ENCODE measurements around the gene LEMD3.

The LEMD3 gene

GRCh38 chr12:65294641-65295262, 125.4 kb downstream of the LEMD3 start:
- ChIA-PET CTCF (no interaction called here), POLR2A (no interaction called here)
- no peak for TF ChIP-seq SP1 (IDR thresholded peaks at IDR 0.05)
- no peak for TF ChIP-seq PKNOX1 (IDR thresholded peaks at IDR 0.05)
- TF ChIP-seq TARDBP (IDR thresholded peaks at IDR 0.05), result no peak
- no peak for TF ChIP-seq ARNT (IDR thresholded peaks at IDR 0.05)
- TF ChIP-seq FOXK2 (IDR thresholded peaks at IDR 0.05), result no peak
- TF ChIP-seq SUZ12 (IDR thresholded peaks at IDR 0.05), result no peak

GRCh38 chr12:65296508-65297265, 127.3 kb downstream of the LEMD3 start:
- ChIA-PET CTCF (no interaction called here), POLR2A (no interaction called here)
- no peak for TF ChIP-seq SP1 (IDR thresholded peaks at IDR 0.05)
- TF ChIP-seq SUZ12 (IDR thresholded peaks at IDR 0.05), result no peak
- TF ChIP-seq FOXA1 (IDR thresholded peaks at IDR 0.05), result no peak
- no peak for TF ChIP-seq CTBP1 (IDR thresholded peaks at IDR 0.05; ENCODE audit: borderline replicate concordance)
- TF ChIP-seq BHLHE40 (IDR thresholded peaks at IDR 0.05; ENCODE audit: borderline replicate concordance), result no peak
- TF ChIP-seq ARNT (IDR thresholded peaks at IDR 0.05), result no peak
- TF ChIP-seq ZNF384 (IDR thresholded peaks at IDR 0.05), result no peak
- TF ChIP-seq FOXM1 (IDR thresholded peaks at IDR 0.05; ENCODE audit: borderline replicate concordance), result no peak
- no peak for TF ChIP-seq HDGF (IDR thresholded peaks at IDR 0.05; ENCODE audit: borderline replicate concordance)
- TF ChIP-seq FOXK2 (IDR thresholded peaks at IDR 0.05), result no peak
- no peak for TF ChIP-seq PKNOX1 (IDR thresholded peaks at IDR 0.05)
- TF ChIP-seq L3MBTL2 (conservative IDR thresholded peaks at IDR 0.05), result no peak
- TF ChIP-seq NFRKB (IDR thresholded peaks at IDR 0.05), result no peak
- no peak for TF ChIP-seq LEF1 (IDR thresholded peaks at IDR 0.05; ENCODE audit: borderline replicate concordance)
- TF ChIP-seq ELF4 (IDR thresholded peaks at IDR 0.05), result no peak
- TF ChIP-seq TARDBP (IDR thresholded peaks at IDR 0.05), result no peak
- DNase-seq (ENCODE audit: extremely low spot score), result no peak

More at GRCh38 chr12:65294641-65295262, 125.4 kb downstream of the LEMD3 start:
- no peak for DNase-seq (ENCODE audit: extremely low spot score)
